ENCODE measurements around the gene CFAP58. TPM values are rescaled to one million over a fixed set of nuclear protein-coding genes. Genes with fewer than 3 reads are reported as not detected.
A peak's percentile ranks its signal among the peaks of the same experiment; 100 is the strongest.
"Not testable (repeated sequence)": the region's sequence is repeated elsewhere in the genome, so short reads cannot be mapped to it uniquely, and the experiment has no call there.

The CFAP58 gene
- total RNA-seq, 6 experiments from 2014 or later, result 0.35 to 1.1 (median 0.41) TPM

DNA sequence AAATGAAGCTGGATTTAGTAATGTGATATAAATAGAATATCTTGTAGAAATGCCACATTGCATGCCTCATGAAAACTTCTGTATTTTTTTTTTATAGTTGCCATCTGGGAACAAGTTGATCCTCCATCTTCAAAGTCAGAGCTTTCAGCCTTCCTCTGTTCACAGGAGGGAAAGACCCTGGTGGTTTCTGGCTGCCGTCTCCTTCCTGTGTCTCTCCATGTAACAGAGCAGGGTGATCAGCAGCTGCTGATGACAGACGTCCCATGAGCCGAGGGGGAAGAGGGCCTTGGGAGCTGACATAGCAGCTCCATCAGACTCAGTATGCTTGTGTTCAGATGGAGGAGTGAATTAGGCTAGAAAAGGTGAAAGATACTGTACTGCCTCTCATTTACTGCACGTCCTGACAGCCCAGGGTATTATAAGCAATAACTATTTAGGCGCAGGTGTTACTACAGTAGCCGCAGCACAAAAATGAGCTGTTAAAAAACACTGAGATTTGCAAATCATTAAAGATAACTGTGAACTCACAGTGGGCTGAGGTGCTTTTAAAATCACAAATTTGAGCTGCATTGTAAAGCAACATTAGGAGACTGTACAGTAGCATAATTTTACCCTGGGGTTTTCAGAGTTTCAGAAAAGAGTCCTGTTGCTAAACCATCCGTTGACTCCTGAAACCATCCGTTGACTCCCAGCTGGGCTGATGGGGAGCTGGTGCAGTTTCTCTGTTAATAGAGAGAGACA, 103.3 kb downstream of the CFAP58 start:
- Mint-ChIP-seq H3K36me3 (ENCODE audit: low read depth) (no peaks in the 10 kb centered on the region), H3K4me1 (ENCODE audit: low read depth) (no peaks in the 10 kb centered on the region), H3K4me3 (no peak overlapping the region), H3K27ac (no peak overlapping the region), H3K27me3 (ENCODE audit: insufficient read depth) (peaks cover 2% of the 10 kb centered on the region), H3K9me3 (no peaks in the 10 kb centered on the region)
- TF ChIP-seq, protein P1, sequence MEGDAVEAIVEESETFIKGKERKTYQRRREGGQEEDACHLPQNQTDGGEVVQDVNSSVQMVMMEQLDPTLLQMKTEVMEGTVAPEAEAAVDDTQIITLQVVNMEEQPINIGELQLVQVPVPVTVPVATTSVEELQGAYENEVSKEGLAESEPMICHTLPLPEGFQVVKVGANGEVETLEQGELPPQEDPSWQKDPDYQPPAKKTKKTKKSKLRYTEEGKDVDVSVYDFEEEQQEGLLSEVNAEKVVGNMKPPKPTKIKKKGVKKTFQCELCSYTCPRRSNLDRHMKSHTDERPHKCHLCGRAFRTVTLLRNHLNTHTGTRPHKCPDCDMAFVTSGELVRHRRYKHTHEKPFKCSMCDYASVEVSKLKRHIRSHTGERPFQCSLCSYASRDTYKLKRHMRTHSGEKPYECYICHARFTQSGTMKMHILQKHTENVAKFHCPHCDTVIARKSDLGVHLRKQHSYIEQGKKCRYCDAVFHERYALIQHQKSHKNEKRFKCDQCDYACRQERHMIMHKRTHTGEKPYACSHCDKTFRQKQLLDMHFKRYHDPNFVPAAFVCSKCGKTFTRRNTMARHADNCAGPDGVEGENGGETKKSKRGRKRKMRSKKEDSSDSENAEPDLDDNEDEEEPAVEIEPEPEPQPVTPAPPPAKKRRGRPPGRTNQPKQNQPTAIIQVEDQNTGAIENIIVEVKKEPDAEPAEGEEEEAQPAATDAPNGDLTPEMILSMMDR (IDR thresholded peaks at IDR 0.05), result no peak
- DNase-seq, result no peak

DNA sequence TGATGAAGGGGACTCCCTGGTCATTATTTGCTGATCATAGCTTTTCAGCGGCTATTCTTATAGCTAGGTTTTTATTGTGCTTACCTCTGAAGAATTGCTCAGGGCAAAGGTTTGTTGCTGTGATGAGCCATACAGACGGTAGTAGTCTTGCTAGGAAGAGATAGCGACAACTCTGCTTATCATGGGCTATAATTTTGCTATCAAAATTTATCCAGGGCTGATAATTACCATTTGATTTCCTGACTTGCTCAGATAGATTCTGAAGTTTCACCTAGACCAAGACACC, 103.9 kb downstream of the CFAP58 start:
- H3K4me1 Mint-ChIP-seq (ENCODE audit: low read depth), result no peaks in the 10 kb centered on the region
- TF ChIP-seq, protein P1 (IDR thresholded peaks at IDR 0.05), result no peak
- H3K27me3 Mint-ChIP-seq (ENCODE audit: insufficient read depth), result peaks cover 2% of the 10 kb centered on the region
- H3K9me3 Mint-ChIP-seq, result no peaks in the 10 kb centered on the region
- no peaks in the 10 kb centered on the region for H3K36me3 Mint-ChIP-seq (ENCODE audit: low read depth)
- H3K27ac Mint-ChIP-seq, result no peak overlapping the region
- no peak overlapping the region for H3K4me3 Mint-ChIP-seq
- no peak for DNase-seq

DNA sequence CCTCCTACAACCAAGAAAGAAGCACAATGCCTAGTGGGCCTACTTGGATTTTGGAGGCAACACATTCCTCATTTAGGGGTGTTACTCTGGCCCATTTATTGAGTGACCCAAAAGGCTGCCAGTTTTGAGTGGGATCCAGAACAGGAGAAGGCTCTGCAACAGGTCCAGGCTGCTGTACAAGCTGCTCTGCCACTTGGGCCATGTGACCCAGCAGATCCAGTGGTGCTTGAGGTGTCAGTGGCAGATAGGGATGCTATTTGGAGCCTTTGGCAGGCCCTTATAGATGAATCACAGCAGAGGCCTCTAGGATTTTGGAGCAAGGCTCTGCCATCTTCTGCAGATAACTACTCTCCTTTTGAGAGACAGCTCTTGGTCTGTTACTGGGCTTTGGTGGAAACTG, 111.9 kb downstream of the CFAP58 start:
- not testable (repeated sequence) for DNase-seq; H3K27ac Mint-ChIP-seq; H3K4me1 Mint-ChIP-seq (ENCODE audit: low read depth); H3K4me3 Mint-ChIP-seq
- H3K36me3 Mint-ChIP-seq (ENCODE audit: low read depth), result peaks cover 10% of the 10 kb centered on the region
- peaks cover 18% of the 10 kb centered on the region for H3K9me3 Mint-ChIP-seq
- peaks cover 12% of the 10 kb centered on the region for H3K27me3 Mint-ChIP-seq (ENCODE audit: insufficient read depth)

DNA sequence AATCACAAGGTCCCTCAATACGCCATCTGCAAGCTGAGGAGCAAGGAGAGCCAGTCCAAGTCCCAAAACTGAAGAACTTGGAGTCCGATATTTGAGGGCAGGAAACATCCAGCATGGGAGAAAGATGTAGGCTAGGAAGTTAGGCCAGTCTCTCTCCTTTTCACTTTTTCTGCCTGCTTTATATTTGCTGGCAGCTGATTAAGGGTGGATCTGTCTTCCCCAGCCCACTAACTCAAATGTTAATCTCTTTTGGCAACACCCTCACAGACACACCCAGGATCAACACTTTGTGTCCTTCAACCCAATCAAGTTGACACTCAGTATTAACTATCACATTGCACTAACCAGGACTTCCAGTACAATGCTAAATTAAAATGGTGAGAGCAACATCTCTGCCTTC, 115.2 kb downstream of the CFAP58 start:
- not testable (repeated sequence) for H3K4me3 Mint-ChIP-seq; H3K36me3 Mint-ChIP-seq (ENCODE audit: low read depth); H3K27me3 Mint-ChIP-seq (ENCODE audit: insufficient read depth); DNase-seq; H3K27ac Mint-ChIP-seq; H3K9me3 Mint-ChIP-seq
- peaks cover 14% of the 10 kb centered on the region for H3K4me1 Mint-ChIP-seq (ENCODE audit: low read depth)

DNA sequence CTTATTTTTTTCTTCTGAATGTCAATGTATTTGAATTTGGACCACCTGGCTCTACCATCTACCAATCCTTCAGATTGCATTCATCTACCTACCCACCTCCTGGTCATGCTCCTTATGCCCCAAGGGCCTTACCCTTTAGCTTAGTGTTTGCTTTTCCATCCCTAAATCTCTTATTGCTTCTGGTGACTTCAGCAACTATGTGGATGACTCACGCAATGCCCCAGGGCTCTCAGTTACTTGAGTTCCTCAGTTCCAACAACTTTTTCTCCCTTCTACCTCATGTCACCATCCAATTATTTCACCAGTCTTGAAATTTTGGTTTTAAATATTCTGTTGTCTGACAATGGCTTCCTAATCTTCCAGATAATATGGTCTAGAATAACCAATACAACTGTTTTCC, 118.9 kb downstream of the CFAP58 start:
- Mint-ChIP-seq H3K36me3 (ENCODE audit: low read depth) (no peaks in the 10 kb centered on the region), H3K27ac (peak overlapping the region; percentile 79)
- TF ChIP-seq, protein P1 (IDR thresholded peaks at IDR 0.05), result no peak

DNA sequence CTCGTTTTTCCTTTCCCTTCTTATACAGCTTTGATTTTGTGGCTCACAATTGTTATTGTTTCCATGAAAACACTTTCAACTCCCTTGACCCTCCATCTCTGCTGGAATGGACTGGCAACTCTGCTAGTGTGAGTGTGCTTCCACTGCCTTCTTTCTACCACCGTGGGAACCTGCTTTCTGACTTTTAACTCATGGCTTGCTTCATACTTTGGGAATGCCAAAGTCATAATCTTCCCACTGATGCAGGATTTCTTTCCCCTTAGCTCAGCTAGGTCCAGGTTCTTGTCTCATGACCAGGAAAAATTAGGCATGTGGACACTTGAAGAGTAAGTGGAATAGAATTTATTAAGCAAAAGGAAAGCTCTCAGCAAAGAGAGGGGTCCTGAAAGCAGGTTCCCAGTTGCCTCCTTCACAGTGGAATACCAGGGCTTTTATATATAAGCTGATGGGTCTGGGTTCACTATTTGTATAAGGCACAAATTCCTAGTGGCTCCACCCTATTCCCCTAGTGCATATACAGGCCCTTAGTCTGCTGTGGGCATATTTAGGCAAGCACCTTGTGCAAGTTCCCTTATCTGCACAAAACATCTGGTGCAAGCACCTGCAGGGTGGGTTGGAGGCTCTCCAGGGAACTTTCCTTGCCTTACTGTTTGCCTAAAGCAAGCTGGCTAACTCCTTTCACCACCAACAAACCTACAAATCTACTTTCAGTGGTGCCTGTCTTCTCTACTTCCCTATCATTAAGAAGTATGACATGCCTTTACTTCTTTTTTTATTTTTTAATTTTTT, 119.5 kb downstream of the CFAP58 start:
- peaks cover 4% of the 10 kb centered on the region; the same call in 1 of the 2 replicates for H3K9me3 Mint-ChIP-seq
- TF ChIP-seq, protein P1 (IDR thresholded peaks at IDR 0.05), result no peak
- peaks cover 7% of the 10 kb centered on the region for H3K27me3 Mint-ChIP-seq (ENCODE audit: insufficient read depth)
- peaks cover 18% of the 10 kb centered on the region for H3K4me1 Mint-ChIP-seq (ENCODE audit: low read depth)
- no peaks in the 10 kb centered on the region for H3K36me3 Mint-ChIP-seq (ENCODE audit: low read depth)
- H3K27ac Mint-ChIP-seq, result peak overlapping the region; percentile 79
- peak; percentile 67 for DNase-seq
- peak overlapping the region; percentile 3; the same call in 1 of the 2 replicates for H3K4me3 Mint-ChIP-seq

More for the DNA sequence above, 118.9 kb downstream of the CFAP58 start:
- peak; percentile 73 for DNase-seq
- Mint-ChIP-seq H3K4me3 (peak overlapping the region; percentile 3; the same call in 1 of the 2 replicates), H3K4me1 (ENCODE audit: low read depth) (peaks cover 18% of the 10 kb centered on the region), H3K9me3 (peaks cover 4% of the 10 kb centered on the region; the same call in 1 of the 2 replicates), H3K27me3 (ENCODE audit: insufficient read depth) (peaks cover 7% of the 10 kb centered on the region)

Measured in HFFc6 (cell line).